GM19193 (cell line): ENCODE data around the gene FBXO48.

ENCODE experiments used
- POLR2A ChIP-seq: IDR thresholded peaks from 4 replicates; pipeline ENCODE4 v1.6.1; 2011; ENCODE audit not compliant: insufficient read depth, insufficient read length; ENCODE audit errors: extremely low read depth

Gene FBXO48

GRCh38 chr2:68429311-68429826 lies 37.7 kb downstream of the FBXO48 start:
- TF ChIP-seq POLR2A, result no peak

DNA sequence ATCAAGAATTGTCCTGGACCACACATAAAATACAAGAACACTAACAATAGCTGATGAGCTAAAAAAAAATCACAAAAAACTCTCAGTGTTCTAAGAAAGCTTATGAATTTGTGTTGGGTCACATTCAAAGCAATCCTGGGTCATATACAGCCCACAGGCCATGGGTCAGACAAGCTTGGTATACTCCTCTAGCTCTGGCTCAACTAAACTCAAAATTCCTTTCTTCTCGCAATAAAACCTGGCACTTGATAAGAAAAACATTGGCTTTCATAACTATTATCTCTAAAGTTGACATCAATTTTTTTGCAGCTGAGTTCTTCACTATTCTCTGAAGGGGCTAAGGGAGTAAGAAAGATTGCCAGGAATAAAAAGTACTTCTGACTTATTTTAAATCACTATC lies 38.3 kb downstream of the FBXO48 start:
- TF ChIP-seq POLR2A, result no peak

DNA sequence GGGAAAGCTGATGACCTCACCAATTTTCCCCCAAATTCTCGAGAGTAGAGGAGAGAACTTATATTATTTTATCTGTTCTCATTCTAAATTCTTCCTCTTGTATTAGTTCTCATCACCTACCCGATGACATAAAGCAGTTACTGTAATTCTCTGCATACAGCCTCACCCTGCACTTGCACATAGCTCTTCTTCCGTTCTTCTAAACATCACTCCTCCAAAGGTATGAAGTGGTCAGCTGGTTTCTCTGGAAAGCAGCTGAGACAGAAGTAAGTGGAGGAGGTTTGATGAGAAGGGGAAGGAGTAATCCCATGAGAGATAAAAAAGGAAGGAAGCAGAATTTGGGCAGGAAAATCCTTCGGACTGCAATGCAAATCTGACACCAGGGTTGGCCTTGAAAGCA lies 39.0 kb downstream of the FBXO48 start:
- TF ChIP-seq POLR2A, result no peak

DNA sequence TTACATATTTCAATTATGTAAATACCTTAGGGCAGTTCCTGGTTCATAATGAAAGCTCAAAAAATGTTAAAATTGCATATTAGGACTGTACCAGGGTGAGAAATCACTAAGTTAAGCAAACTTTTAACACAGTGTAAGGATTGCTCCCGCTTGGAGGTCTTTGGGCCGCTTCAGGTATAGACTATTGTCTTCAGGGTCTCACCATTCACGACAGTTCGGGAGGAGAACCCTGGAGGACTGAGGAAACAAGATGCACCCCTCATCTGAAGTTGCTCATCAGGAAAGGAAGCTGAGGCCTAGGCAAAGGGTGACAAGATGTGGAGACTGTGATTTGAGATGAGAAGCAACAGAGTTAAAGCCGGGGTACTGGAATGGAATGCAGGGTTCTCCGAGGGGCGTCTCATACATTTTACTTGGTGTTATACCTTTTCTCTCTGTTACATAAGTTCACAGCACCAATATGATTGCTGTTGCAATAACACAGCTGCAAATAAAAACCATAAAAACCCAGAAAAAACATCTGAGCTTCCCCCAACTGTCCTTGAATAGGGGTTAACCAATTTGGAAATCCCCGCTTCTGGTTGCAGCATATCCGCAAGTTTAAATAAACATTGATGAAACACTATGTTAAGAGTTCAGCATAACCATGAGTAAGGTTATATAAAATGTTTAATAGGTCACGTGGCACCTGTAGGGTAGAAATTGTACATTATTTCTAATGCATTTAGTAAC lies 40.1 kb downstream of the FBXO48 start:
- TF ChIP-seq POLR2A, result no peak

- TF ChIP-seq POLR2A, result no peak
Observed at GRCh38 chr2:68426446-68426845, 40.6 kb downstream of the FBXO48 start.

DNA sequence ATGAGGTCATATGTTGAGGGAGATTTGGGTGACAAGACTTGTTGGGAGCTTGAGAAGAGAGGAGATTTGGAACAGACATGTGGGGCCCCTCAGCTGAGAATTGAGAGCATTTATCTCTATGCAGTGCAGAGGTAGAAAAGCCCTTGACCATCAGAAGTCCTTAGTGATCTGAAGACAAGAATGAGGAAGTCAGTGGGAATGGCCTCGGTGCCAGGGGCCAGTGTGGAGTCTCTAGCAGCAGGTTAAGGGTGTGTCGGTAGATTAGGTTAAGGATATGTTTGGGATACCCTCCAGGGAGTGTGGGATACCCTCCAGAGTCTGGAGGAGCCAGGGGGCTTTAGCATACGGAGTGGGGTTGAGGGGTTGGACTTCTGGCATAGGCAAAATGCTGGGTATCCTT lies 41.6 kb downstream of the FBXO48 start:
- TF ChIP-seq POLR2A, result no peak

- no peak for TF ChIP-seq POLR2A
Observed at GRCh38 chr2:68423966-68424650, 43.0 kb downstream of the FBXO48 start.

DNA sequence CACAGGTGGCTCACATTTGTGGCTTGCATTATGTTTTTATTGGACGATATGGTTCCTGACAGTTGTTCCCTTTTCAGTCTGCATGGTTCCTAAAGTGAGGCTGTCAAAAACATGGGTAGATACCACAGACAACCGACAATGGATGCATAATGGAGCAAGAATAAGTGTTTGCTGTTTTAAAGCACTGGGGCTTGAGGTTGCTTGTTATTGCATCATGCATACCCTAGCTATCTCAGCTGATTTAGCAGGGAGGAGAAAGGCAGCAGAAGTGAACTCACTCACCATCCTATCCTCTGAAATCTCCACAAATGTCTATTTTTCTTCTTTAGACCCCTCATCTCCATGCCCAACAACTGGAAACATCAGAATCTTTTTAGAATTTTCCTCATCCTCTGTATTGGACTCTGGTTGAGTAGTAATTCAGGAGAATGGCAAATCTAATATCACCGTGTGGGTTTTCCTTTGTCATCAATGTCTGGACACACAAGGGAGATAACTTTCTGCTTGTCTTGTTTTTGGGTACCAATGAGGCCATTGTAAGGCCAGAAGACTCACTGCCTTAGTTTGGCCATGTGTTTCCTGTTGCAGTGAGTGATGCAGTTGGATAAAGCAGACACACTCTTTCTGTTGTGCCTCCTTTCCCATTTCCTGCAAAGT lies 46.7 kb downstream of the FBXO48 start:
- no peak for TF ChIP-seq POLR2A

DNA sequence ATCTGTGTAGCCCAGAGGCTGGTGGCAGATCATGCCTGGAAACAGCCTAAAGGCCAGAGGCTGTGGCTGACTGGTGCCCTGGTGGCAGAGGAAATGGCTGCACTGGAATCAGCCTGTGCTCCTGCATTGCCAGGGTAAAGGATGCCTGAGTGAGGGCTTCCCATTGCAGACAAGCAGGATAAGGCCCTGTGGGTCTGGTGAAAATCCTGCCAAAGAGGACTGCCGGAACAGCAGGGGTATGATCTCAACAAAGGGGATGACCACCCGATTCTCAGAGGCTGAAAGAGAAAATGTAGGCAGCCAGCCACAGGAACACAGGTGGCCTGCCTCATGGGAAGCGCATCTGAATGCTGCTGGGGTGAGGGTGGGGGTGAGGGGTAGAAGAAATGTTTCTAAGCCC lies 48.2 kb downstream of the FBXO48 start:
- no peak for TF ChIP-seq POLR2A

- TF ChIP-seq POLR2A, result no peak
Observed at GRCh38 chr2:68418419-68418818, 48.7 kb downstream of the FBXO48 start.

DNA sequence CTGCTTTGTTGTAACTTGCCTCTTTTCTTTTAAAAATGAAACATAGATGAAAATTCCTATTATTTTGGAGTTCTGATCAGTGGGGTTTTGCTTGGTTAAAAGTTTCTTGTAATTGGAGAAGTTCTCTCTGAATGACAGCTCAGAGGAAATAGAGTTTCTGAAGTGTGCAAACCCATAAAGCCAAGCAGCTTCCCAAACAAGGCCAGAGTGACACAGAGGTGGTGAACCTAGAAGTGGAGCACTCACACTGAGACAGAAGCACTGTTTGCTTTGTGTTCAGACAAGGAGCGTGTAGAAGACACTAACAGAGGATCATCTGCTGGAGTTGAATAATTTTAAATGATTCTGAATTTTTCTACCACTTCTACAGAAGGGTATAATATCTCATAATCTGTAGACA lies 49.2 kb downstream of the FBXO48 start:
- no peak for TF ChIP-seq POLR2A

DNA sequence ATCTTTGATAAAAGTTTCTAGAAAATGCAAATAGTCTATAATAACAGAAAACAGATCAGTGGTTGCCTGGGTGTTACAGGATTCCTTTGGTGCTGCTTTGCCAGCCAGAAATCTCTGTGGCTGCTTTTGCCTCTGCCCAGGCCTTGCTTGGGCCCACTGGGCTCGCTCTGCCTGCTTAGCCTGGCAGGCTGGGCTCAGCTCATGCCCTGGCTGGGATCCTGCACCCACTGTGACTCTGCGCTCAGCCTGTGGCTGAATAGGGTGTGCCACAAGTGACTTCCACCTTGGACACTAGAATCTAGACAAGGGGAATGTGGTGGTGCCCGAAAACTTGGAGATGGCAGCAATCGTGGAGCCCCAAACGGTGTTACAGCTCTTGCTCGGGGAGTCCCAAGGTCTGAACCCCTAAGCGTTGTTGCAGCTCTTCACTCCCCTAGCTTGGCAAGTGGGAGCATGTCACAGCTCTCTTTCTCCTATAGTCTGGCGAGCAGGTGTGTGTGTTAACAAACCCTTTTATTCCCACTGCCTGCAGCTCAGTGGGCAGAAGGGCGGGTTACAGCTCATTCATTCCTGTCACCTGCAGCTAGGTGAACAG lies 50.9 kb downstream of the FBXO48 start:
- TF ChIP-seq POLR2A, result no peak

GRCh38 chr2:68415521-68415920 lies 51.6 kb downstream of the FBXO48 start:
- no peak for TF ChIP-seq POLR2A

DNA sequence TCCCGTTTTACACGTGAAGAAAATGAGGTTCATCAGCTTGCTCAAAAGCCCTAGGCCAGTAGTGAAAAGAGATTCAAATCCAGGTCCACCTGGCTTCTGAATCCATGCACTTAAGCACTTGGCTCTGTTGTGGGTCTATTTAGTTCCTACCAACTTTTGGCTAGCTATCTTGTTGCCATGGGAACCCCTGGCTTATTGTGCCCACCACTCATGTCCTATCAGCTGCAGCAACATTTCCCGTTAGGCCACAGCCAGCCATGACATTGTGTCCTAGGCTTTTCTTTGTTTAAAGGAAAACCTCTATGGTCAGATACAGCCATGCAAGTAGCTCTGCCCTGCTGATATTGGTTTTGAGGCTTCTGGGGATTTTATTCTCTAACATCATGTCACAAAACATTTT lies 52.2 kb downstream of the FBXO48 start:
- no peak for TF ChIP-seq POLR2A

DNA sequence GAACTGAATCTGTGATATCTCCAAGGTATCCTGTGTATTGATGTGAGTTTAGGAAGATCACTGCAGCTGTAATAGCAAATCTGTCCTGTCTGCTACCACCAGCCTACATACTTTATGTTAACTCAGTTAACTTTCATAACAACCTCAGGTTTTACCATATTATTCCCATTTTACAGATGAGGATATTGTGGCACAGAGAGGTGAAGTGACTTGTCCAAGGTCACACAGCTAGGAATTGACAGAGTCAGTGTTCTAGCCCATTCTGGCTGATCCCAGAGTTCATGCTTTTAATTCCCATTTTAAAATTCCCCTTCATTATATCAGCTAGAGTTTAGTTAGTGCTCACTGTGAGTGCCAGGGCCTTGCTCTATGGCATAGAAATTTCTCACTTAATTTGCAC lies 52.6 kb downstream of the FBXO48 start:
- TF ChIP-seq POLR2A, result no peak
